Effector CD4-positive, alpha-beta T cell (primary cell): ENCODE results near the gene POLR1H.
A peak's percentile ranks its signal among the peaks of the same experiment; 100 is the strongest.
"Not testable (repeated sequence)": the region's sequence is repeated elsewhere in the genome, so short reads cannot be mapped to it uniquely, and the experiment has no call there.

Experiments
- DNase-seq: peaks from one replicate; pipeline ENCODE4 v3.0.0-alpha.2; 2020
- total RNA-seq: gene quantifications from one replicate; lab custom pipeline; 2026; lab: John Stamatoyannopoulos, UW

Gene POLR1H
- total RNA-seq: 23.8 reads per million, percentile 51 among the genes with 10 or more reads in this experiment

GRCh38 chr6:30061092-30061857 lies at the start of gene POLR1H:
Gene POLR1H, plus strand, starts transcription at chr6:30061265. Its CDS starts 260 bp downstream, at chr6:30061525.
- peak; percentile 84 for DNase-seq

GRCh38 chr6:30013291-30013922 lies 47.7 kb upstream of the POLR1H start:
- peak; percentile 49 for DNase-seq

- no peak for DNase-seq
Observed at GRCh38 chr6:30019819-30020218, 41.2 kb upstream of the POLR1H start.

GRCh38 chr6:30020626-30021025 lies 40.4 kb upstream of the POLR1H start:
- DNase-seq: no peak

GRCh38 chr6:30022189-30022588 lies 38.9 kb upstream of the POLR1H start:
- no peak for DNase-seq

GRCh38 chr6:30022712-30023111 lies 38.4 kb upstream of the POLR1H start:
- DNase-seq: not testable (repeated sequence)

- no peak for DNase-seq
Observed at GRCh38 chr6:30025186-30025585, 35.9 kb upstream of the POLR1H start.

GRCh38 chr6:30029588-30029987 lies 31.5 kb upstream of the POLR1H start:
- no peak for DNase-seq

GRCh38 chr6:30031381-30031780 lies 29.7 kb upstream of the POLR1H start:
- no peak for DNase-seq

- DNase-seq: not testable (repeated sequence)
Observed at GRCh38 chr6:30033440-30033839, 27.6 kb upstream of the POLR1H start.

- DNase-seq: no peak
Observed at GRCh38 chr6:30035784-30036183, 25.3 kb upstream of the POLR1H start.

GRCh38 chr6:30037182-30037788 lies 23.8 kb upstream of the POLR1H start:
- DNase-seq: no peak

- DNase-seq: no peak
Observed at GRCh38 chr6:30041221-30041620, 19.8 kb upstream of the POLR1H start.

- no peak for DNase-seq
Observed at GRCh38 chr6:30041821-30042220, 19.2 kb upstream of the POLR1H start.

GRCh38 chr6:30042476-30042875 lies 18.6 kb upstream of the POLR1H start:
- no peak for DNase-seq

GRCh38 chr6:30042914-30043313 lies 18.2 kb upstream of the POLR1H start:
- no peak for DNase-seq

- no peak for DNase-seq
Observed at GRCh38 chr6:30043744-30044143, 17.3 kb upstream of the POLR1H start.

GRCh38 chr6:30044630-30045029 lies 16.4 kb upstream of the POLR1H start:
- no peak for DNase-seq

GRCh38 chr6:30047220-30047619 lies 13.8 kb upstream of the POLR1H start:
- DNase-seq: no peak

- no peak for DNase-seq
Observed at GRCh38 chr6:30053682-30054081, 7.4 kb upstream of the POLR1H start.

GRCh38 chr6:30055513-30055912 lies 5.6 kb upstream of the POLR1H start:
- no peak for DNase-seq

- DNase-seq: no peak
Observed at GRCh38 chr6:30060606-30061091, 416 bp upstream of the POLR1H start.

- no peak for DNase-seq
Observed at GRCh38 chr6:30061858-30062458, 893 bp downstream of the POLR1H start.
